Epithelial cell of esophagus (primary cell): Measurements from ENCODE around the gene PDIA6.
A peak's percentile ranks its signal among the peaks of the same experiment; 100 is the strongest.
"Not testable (repeated sequence)": the region's sequence is repeated elsewhere in the genome, so short reads cannot be mapped to it uniquely, and the experiment has no call there.

ENCODE experiments used
- DNase-seq: peaks from one replicate; pipeline ENCODE4 v3.0.0; 2010; ENCODE audit warnings: low read depth
- H3K4me3 ChIP-seq: 2 replicates; pipeline ENCODE4 v1.5.1; 2011; ENCODE audit warnings: mild to moderate bottlenecking, low read length, control low read depth
- TF ChIP-seq, protein P1 (sequence below): IDR thresholded peaks from 2 replicates; pipeline ENCODE4 v1.5.1; 2011; ENCODE audit warnings: low read depth, mild to moderate bottlenecking, low read length, control low read depth, inconsistent platforms; ENCODE audit not compliant: insufficient read depth; ENCODE audit errors: missing control alignments

The PDIA6 gene

DNA sequence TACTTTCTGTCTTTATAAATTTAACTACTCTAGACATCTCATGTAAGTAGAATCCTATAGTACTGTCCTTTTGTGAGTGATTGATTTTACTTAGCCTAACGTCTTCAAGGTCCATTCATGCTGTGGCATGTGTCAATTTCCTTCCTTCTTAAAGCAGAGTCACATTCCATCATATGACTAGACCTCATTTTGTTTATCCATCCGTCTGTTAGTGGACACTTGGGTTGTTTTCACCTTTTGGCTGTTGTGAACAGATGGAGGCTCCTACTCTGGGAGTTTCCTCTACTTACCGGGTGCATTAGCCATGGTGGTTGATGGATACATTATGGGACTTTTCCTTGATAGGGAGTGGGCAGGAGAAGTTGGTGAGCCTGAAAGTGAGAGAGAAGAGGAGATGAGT, 6.4 kb upstream of the PDIA6 start:
- DNase-seq = peak; percentile 48
- TF ChIP-seq, protein P1, sequence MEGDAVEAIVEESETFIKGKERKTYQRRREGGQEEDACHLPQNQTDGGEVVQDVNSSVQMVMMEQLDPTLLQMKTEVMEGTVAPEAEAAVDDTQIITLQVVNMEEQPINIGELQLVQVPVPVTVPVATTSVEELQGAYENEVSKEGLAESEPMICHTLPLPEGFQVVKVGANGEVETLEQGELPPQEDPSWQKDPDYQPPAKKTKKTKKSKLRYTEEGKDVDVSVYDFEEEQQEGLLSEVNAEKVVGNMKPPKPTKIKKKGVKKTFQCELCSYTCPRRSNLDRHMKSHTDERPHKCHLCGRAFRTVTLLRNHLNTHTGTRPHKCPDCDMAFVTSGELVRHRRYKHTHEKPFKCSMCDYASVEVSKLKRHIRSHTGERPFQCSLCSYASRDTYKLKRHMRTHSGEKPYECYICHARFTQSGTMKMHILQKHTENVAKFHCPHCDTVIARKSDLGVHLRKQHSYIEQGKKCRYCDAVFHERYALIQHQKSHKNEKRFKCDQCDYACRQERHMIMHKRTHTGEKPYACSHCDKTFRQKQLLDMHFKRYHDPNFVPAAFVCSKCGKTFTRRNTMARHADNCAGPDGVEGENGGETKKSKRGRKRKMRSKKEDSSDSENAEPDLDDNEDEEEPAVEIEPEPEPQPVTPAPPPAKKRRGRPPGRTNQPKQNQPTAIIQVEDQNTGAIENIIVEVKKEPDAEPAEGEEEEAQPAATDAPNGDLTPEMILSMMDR = no peak
- no peak overlapping the region for H3K4me3 ChIP-seq

- not testable (repeated sequence) for DNase-seq, H3K4me3 ChIP-seq
Measured at GRCh38 chr2:10818305-10818704, 5.7 kb upstream of the PDIA6 start.

DNA sequence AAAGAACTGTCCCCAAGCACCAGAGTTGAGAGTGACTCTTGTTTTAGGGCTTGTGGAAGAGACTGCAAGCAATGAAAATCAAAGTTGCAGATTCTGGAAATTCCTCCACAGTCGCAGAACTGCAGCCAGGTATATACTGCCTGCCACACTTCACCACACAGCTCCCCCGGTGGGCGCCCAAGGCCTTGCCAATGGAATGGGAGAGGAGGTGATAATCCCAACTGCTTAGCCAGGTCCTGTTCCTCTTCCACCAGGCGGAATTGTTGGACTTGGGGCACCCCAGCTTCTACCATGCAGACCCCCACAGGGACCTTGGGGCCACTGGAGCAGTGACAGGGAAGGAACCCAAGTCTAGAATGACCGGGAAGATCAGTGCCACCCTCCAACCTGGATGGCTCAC, 4.8 kb upstream of the PDIA6 start:
- peak; percentile 27 for DNase-seq
- no peak overlapping the region for H3K4me3 ChIP-seq
- TF ChIP-seq, protein P1 = peak; percentile 34

GRCh38 chr2:10814571-10815331, 2.2 kb upstream of the PDIA6 start:
- H3K4me3 ChIP-seq = no peak overlapping the region
- TF ChIP-seq, protein P1 = no peak
- no peak for DNase-seq

DNA sequence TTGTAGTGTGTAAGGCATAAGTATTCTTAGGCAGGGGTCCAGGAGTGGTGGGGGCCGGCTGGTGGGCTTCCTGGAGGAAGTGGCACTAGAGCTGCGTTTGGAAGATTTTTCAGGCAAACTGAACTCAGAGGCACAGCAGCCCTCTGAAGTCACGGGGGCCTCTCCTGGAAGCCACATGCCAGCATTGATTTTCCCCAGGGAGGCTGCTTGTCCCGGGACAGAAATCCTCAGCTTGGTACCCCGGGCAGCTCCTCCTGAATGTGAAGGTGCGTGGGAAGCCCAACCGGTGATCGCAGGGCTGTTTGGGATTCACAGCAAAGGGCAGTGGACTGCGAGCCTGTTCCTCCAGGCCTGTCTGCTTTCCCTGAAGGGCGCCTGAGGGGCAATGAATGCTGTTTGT, 1.6 kb upstream of the PDIA6 start:
- TF ChIP-seq, protein P1 = no peak
- no peak for DNase-seq
- H3K4me3 ChIP-seq = no peak overlapping the region

DNA sequence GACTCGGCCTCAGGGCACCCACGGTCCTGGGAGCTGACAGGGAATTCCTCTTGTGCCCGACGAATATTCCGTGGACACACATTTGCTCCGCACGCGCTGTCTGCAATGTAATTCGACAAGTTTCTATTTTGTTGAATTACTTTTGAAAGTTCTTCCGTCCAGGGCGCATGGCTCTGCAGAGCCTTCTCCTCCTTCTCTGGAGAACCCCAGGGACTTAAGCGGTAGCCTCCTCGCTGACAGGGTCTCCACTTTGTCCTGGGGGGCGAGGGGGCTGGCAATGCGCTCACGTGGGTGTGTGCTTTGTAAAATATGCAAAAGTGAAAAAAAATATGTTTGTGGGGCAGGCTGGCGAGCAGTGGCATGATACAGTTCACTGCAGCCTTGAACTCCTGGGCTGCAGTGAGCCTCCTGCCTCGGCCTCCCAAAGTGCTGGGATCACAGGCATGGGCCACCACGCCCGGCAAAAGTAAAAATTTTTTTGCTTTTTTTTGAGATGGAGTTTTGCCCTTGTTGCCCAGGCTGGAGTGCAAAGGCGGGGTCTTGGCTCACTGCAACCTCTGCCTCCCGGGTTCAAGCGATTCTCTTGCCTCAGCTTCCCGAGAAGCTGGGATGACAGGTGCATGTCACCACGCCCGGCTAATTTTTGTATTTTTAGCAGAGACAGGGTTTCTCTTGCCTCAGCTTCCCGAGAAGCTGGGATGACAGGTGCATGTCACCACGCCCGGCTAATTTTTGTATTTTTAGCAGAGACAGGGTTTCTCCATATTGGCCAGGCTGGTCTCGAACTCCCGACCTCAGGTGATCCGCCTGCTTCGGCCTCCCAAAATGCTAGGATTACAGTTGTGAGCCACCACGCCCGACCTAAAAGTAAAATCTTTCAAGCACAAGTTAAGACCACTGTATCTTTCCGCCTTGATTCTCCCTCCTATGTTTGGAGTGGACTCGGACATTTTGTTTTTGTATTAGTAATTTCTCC, 866 bp upstream of the PDIA6 start:
- peak overlapping the region; percentile 63 for H3K4me3 ChIP-seq
- not testable (repeated sequence) for DNase-seq

- peak; percentile 11 for DNase-seq
- TF ChIP-seq, protein P1 = no peak
- peak overlapping the region; percentile 63 for H3K4me3 ChIP-seq
Measured at GRCh38 chr2:10811517-10811916, 1.1 kb downstream of the PDIA6 start.
